ENCODE data around the gene ROBO2. TPM values are rescaled to one million over a fixed set of nuclear protein-coding genes. Genes with fewer than 3 reads are reported as not detected.

The ROBO2 gene
- polyA plus RNA-seq, 1 experiment: 1.6 TPM

DNA sequence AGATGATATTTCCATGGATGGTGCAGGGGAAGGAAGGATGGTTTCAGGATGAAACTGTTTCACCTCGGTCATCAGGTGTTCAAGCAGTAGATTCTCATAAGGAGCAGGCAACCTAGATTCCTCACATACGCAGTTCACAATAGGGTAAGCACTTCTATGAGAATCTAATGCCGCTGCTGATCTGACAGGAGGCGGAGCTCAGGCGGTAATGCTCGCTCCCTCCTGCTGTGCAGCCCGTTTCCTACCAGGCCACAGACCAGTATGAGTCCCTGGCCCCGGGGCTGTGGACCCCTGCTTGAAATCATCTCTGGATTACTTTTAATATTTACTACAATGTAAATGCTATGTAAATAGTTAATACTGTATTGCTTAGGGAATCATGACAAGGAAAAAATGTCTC is 241.8 kb downstream of the ROBO2 start:
- POLR2A ChIA-PET: no interaction called here
- no peak for DNase-seq (ENCODE audit: low read depth)
- CTCF ChIA-PET: no interaction called here
- H3K27me3 ChIP-seq (ENCODE audit: control insufficient read depth, insufficient read depth, low read length): no peaks in the 10 kb centered on the region
- H3K4me3 ChIP-seq (ENCODE audit: low read depth, low read length): no peak overlapping the region
- H3K36me3 ChIP-seq (ENCODE audit: control insufficient read depth, insufficient read depth, low read length): no peaks in the 10 kb centered on the region
- TF ChIP-seq, protein P1, sequence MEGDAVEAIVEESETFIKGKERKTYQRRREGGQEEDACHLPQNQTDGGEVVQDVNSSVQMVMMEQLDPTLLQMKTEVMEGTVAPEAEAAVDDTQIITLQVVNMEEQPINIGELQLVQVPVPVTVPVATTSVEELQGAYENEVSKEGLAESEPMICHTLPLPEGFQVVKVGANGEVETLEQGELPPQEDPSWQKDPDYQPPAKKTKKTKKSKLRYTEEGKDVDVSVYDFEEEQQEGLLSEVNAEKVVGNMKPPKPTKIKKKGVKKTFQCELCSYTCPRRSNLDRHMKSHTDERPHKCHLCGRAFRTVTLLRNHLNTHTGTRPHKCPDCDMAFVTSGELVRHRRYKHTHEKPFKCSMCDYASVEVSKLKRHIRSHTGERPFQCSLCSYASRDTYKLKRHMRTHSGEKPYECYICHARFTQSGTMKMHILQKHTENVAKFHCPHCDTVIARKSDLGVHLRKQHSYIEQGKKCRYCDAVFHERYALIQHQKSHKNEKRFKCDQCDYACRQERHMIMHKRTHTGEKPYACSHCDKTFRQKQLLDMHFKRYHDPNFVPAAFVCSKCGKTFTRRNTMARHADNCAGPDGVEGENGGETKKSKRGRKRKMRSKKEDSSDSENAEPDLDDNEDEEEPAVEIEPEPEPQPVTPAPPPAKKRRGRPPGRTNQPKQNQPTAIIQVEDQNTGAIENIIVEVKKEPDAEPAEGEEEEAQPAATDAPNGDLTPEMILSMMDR (IDR thresholded peaks at IDR 0.05; ENCODE audit: insufficient read depth, low read depth, low read length): no peak

DNA sequence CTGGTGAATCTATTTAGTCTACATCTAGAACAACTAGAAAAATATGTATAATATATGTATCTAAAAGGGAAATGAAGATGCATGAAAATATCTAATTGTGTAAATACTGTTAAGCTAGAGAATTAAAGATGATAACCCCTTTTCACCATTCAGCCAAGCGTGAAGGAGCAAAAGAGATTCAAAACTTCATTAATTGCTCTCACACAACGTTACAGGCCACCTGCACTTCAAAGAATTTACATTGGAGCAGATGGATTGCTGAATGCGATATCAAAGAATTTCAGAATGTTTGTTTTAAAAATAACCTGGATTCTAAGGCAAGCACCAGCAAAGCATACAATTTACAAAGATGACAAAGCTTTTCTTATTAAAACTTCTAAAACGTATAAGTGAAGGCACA is 243.2 kb downstream of the ROBO2 start:
- CTCF ChIA-PET: interaction anchor here (1.5 kb wide), 1 partner anchor 37 kb away, joined by 3 read pairs; no protein-coding TSS in a partner anchor
- no peaks in the 10 kb centered on the region for H3K36me3 ChIP-seq (ENCODE audit: control insufficient read depth, insufficient read depth, low read length)
- H3K27me3 ChIP-seq (ENCODE audit: control insufficient read depth, insufficient read depth, low read length): no peaks in the 10 kb centered on the region
- TF ChIP-seq, protein P1 (IDR thresholded peaks at IDR 0.05; ENCODE audit: insufficient read depth, low read depth, low read length): no peak
- H3K4me3 ChIP-seq (ENCODE audit: low read depth, low read length): no peak overlapping the region
- POLR2A ChIA-PET: no interaction called here
- no peak for DNase-seq (ENCODE audit: low read depth)

DNA sequence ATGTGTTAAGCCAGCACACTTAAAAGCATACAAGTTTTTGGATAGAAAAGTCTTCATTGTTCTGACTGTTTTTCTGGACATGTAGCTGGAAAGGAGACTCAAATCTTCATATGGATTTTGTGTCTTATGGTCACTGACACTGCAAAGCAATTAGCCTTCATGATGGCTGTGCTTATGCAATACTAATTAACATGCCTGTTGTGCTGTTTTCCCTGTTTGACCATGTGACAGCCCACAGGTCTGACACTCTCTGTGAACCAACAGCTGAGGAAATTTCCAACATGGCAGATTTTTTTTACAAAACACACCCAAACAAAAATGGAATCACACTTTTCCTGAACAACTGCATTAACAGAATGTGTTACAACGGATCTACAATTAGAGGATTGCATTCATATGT is 248.4 kb downstream of the ROBO2 start:
- Histone ChIP-seq H3K27me3 (ENCODE audit: control insufficient read depth, insufficient read depth, low read length) (no peaks in the 10 kb centered on the region), H3K4me3 (ENCODE audit: low read depth, low read length) (no peak overlapping the region), H3K36me3 (ENCODE audit: control insufficient read depth, insufficient read depth, low read length) (no peaks in the 10 kb centered on the region)
- POLR2A ChIA-PET: no interaction called here
- TF ChIP-seq, protein P1 (IDR thresholded peaks at IDR 0.05; ENCODE audit: insufficient read depth, low read depth, low read length): no peak
- CTCF ChIA-PET: no interaction called here
- no peak for DNase-seq (ENCODE audit: low read depth)

DNA sequence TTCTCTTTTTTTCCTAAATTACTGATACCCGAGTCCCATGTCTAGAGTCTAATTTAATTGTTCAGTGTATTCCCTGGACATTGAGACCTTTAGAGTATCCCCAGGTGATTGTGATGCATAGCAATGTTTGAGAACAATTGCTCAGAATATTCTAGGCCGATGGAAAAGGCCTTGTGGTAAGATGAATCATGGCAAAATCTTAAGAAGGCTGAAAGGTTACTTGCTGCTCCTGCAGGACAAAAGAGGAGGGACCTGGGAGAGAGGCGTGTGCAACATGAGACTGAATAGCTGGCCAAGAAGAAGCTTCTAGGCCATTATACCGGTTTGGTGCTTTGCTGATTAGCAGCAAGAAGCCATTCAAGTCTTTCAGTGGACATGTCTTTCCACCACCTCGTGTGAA is 256.6 kb downstream of the ROBO2 start:
- ChIA-PET POLR2A (no interaction called here), CTCF (no interaction called here)
- Histone ChIP-seq H3K36me3 (ENCODE audit: control insufficient read depth, insufficient read depth, low read length) (no peaks in the 10 kb centered on the region), H3K4me3 (ENCODE audit: low read depth, low read length) (no peak overlapping the region), H3K27me3 (ENCODE audit: control insufficient read depth, insufficient read depth, low read length) (no peaks in the 10 kb centered on the region)
- TF ChIP-seq, protein P1 (IDR thresholded peaks at IDR 0.05; ENCODE audit: insufficient read depth, low read depth, low read length): no peak
- DNase-seq (ENCODE audit: low read depth): no peak

DNA sequence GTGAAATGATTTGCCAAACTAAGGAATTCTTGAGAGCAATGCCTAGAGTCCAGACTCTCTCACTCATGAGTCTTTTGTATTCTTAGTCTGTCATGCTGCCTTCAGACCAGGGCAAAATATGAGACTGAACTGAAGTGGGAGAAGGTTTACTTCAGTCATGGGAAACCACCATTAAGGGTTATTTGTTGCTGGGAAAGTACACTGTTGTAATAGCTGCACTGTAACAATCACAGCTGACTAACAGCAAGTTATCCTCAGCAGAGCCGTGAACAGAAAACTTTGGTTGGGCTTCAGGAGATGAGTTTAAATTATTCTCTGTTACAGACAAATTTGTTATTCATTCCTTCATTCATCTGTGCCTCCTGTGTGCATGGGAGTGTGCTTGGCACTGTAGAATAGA is 258.5 kb downstream of the ROBO2 start:
- DNase-seq (ENCODE audit: low read depth): no peak
- TF ChIP-seq, protein P1 (IDR thresholded peaks at IDR 0.05; ENCODE audit: insufficient read depth, low read depth, low read length): no peak
- POLR2A ChIA-PET: no interaction called here
- Histone ChIP-seq H3K27me3 (ENCODE audit: control insufficient read depth, insufficient read depth, low read length) (no peaks in the 10 kb centered on the region), H3K36me3 (ENCODE audit: control insufficient read depth, insufficient read depth, low read length) (no peaks in the 10 kb centered on the region), H3K4me3 (ENCODE audit: low read depth, low read length) (no peak overlapping the region)
- CTCF ChIA-PET: no interaction called here

All from BJ (cell line).